HTR-8/SVneo (cell line): Measurements from ENCODE around the gene KLK7.

Source experiments
- DNase-seq: peaks from one replicate; pipeline ENCODE4 v3.0.0; 2011; ENCODE audit warnings: low spot score, mixed read lengths; ENCODE audit not compliant: insufficient read length
- FAIRE-seq: peaks from 2 replicates; lab custom pipeline; 2011; peaks lifted over from hg19 to GRCh38; lab: Jason Lieb, UNC

Gene KLK7

GRCh38 chr19:50944795-50945194 is 38.9 kb downstream of the KLK7 start:
- no peak for FAIRE-seq
- DNase-seq: no peak

GRCh38 chr19:50943074-50943828 is 40.5 kb downstream of the KLK7 start:
- DNase-seq (no peak), FAIRE-seq (no peak)

DNA sequence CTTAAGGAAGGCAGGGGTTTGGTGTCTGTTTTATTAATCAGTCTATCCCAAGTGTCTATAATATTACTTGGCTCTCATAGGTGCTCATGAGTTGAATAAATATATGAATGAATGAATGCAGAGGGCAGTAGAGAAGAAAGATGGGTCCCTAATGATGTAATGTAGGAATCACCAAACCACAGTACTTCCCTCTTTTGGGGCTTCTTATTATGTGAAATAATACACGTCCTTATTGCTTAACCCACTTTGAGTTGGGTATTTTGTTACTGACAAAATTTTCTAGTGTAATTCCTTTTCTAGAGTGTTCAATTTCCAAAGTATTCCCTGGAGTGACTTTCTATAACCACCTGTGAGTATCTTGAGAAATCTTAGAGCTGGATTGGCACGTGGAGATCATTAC is 44.1 kb downstream of the KLK7 start:
- FAIRE-seq (no peak), DNase-seq (no peak)

- DNase-seq (no peak), FAIRE-seq (no peak)
These were observed 50.1 kb downstream of the KLK7 start for GRCh38 chr19:50933640-50934039.

- FAIRE-seq: no peak
These were observed 51.0 kb downstream of the KLK7 start for GRCh38 chr19:50932690-50933083.

GRCh38 chr19:50932018-50932689 is 51.6 kb downstream of the KLK7 start:
- no peak for DNase-seq
- FAIRE-seq: no peak

More at GRCh38 chr19:50932690-50933083, 51.0 kb downstream of the KLK7 start:
- no peak for DNase-seq

GRCh38 chr19:50931023-50931422 is 52.7 kb downstream of the KLK7 start:
- no peak for FAIRE-seq
- DNase-seq: no peak

DNA sequence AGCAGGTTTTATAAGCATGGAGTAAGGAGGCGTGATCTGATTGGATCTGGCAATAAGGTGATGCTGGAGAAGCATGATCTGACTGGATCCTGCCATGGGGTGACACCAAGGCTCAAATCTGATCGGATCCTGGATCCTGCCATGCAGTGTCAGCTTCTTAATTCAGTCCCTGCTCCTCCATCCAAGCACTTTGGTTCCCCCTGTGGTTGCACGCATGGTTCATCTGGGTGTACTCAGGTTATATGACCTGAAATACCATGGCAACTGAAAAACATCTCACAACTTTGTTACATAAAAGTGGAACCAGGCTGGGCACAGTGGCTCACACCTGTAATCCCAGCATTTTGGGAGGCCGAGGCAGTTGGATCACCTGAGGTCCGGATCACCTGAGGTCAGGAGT is 54.9 kb downstream of the KLK7 start:
- DNase-seq (no peak), FAIRE-seq (no peak)
